GM21360 (cell line): ENCODE results near the gene KAT2A.

Experiments
- ATAC-seq: cut with Tn5 transposase; IDR thresholded peaks from one replicate; pipeline ENCODE4 v1.9.1; 2021; ENCODE audit warnings: mild to moderate bottlenecking, moderate library complexity; ENCODE audit not compliant: unreplicated experiment

The KAT2A gene

GRCh38 chr17:42135664-42136653, 14.8 kb upstream of the KAT2A start:
- no peak for ATAC-seq

GRCh38 chr17:42135151-42135550, 14.0 kb upstream of the KAT2A start:
- no peak for ATAC-seq

- ATAC-seq, result no peak
These were observed 12.4 kb upstream of the KAT2A start for GRCh38 chr17:42133461-42134041.

GRCh38 chr17:42132941-42133340, 11.8 kb upstream of the KAT2A start:
- ATAC-seq, result no peak

- ATAC-seq, result no peak
These were observed 10.8 kb upstream of the KAT2A start for GRCh38 chr17:42131981-42132432.

- no peak for ATAC-seq
These were observed 10.1 kb upstream of the KAT2A start for GRCh38 chr17:42131232-42131631.

- ATAC-seq, result no peak
These were observed 9.3 kb upstream of the KAT2A start for GRCh38 chr17:42130310-42130936.

- ATAC-seq, result no peak
These were observed 8.1 kb upstream of the KAT2A start for GRCh38 chr17:42129109-42129837.

- ATAC-seq, result no peak
These were observed 6.2 kb upstream of the KAT2A start for GRCh38 chr17:42127414-42127813.

GRCh38 chr17:42126836-42127235, 5.7 kb upstream of the KAT2A start:
- ATAC-seq, result no peak

- ATAC-seq, result no peak
These were observed 4.4 kb upstream of the KAT2A start for GRCh38 chr17:42125565-42125964.

GRCh38 chr17:42124256-42124655, 3.1 kb upstream of the KAT2A start:
- ATAC-seq, result no peak

GRCh38 chr17:42122371-42123303, 1.5 kb upstream of the KAT2A start, which contains the start of gene HSPB9:
Gene HSPB9, plus strand, starts transcription at chr17:42122804. Its CDS starts 47 bp downstream, at chr17:42122851.
- no peak for ATAC-seq

GRCh38 chr17:42120161-42120769, 902 bp downstream of the KAT2A start:
- ATAC-seq, result no peak

GRCh38 chr17:42119301-42119700, 1.9 kb downstream of the KAT2A start:
- ATAC-seq, result no peak

GRCh38 chr17:42118545-42118944, 2.6 kb downstream of the KAT2A start:
- no peak for ATAC-seq

- ATAC-seq, result no peak
These were observed 3.0 kb downstream of the KAT2A start for GRCh38 chr17:42118126-42118510.

- ATAC-seq, result no peak
These were observed 3.6 kb downstream of the KAT2A start for GRCh38 chr17:42117397-42118125.
